H1 (cell line): ENCODE results near the gene TMEM174. TPM values are rescaled to one million over a fixed set of nuclear protein-coding genes. Genes with fewer than 3 reads are reported as not detected.

Source experiments
- BRCA1 ChIP-seq: IDR thresholded peaks from 2 replicates; pipeline ENCODE4 v1.6.1; 2012; ENCODE audit warnings: low read depth, low read length, improper control_type of control experiment
- CBX5 ChIP-seq: fragments of 300-800, 300-1000 bp; sonication (generic); IDR thresholded peaks from 2 replicates; pipeline ENCODE4 v1.7.1; 2016; ENCODE audit warnings: antibody characterized with exemption, low read length, low read depth
- EGR1 ChIP-seq: IDR thresholded peaks from 2 replicates; pipeline ENCODE4 v1.6.1; 2011; ENCODE audit warnings: low read depth, low read length, borderline replicate concordance
- EZH2 ChIP-seq: fragments of 200-600 bp; sonication (generic); IDR thresholded peaks from 2 replicates; pipeline ENCODE4 v1.7.1; 2012; ENCODE audit warnings: low read depth, mild to moderate bottlenecking, moderate library complexity, low read length, inconsistent platforms; ENCODE audit not compliant: severe bottlenecking
- FOSL1 ChIP-seq: IDR thresholded peaks from 2 replicates; pipeline ENCODE4 v1.6.1; 2011; ENCODE audit warnings: mild to moderate bottlenecking, low read depth, low read length, moderate library complexity; ENCODE audit not compliant: insufficient read depth
- HDAC6 ChIP-seq: IDR thresholded peaks from one replicate; pipeline ENCODE4 v1.7.1; 2012; ENCODE audit warnings: low read depth, mild to moderate bottlenecking, inconsistent platforms, low read length, moderate library complexity
- SP1 ChIP-seq: IDR thresholded peaks from 2 replicates; pipeline ENCODE4 v1.6.1; 2011; ENCODE audit warnings: low read depth, low read length
- SRF ChIP-seq: IDR thresholded peaks from 2 replicates; pipeline ENCODE4 v1.6.1; 2011; ENCODE audit warnings: mild to moderate bottlenecking, low read depth, low read length, moderate library complexity
- polyA plus RNA-seq, 7 experiments: library from polyadenylated mRNA; depleted of rRNA in 3 of 7; stranded (reverse) in 5 of 7; unstranded in 2 of 7; fragments of >200 nt in 5 of 7; fragments of 200-250 nt in 2 of 7; gene quantifications; 1 replicate in 5 of 7; 2 replicates in 1 of 7; 4 replicates in 1 of 7; pipeline versions ENCODE4 v1.2.1 to v1.2.3, GENCODE V29; 2011 to 2013; ENCODE audit warnings: missing spikeins in 2 of 7, mixed read lengths in 2 of 7
- total RNA-seq: library from RNA; stranded (reverse); fragmentation: NEBNext Ultra II Directional; extraction: Animal tissue kit (Norgen Biotek cat#: 25700); gene quantifications from 2 replicates; pipeline ENCODE4 v1.2.1, GENCODE V29; 2021

The TMEM174 gene
- total and polyA plus RNA-seq, 2 of the 8 experiments (the other 6 are each of a cell fraction or from before 2014, with no cell fraction given): not detected

DNA sequence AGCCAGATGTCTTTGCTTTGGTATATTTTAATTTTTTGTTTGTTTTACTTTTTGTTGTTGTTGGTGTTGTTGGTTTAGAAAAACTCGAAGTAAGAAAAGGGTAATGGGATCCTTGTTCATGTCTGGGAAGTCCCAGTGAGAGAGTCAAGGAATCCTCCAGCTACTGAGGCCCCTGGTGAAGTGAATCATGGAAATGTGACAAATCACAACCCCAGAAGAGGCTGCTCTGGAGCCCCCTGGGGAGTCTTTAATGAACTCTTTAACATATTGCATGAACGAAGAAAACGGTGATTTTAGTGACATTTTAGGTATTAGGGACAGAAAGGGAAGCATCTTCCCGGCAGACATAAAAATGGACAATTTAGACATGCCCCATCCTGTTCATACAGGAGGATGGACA lies 41.3 kb downstream of the TMEM174 start (continued):
- TF ChIP-seq EZH2 (no peak), EGR1 (no peak), BRCA1 (no peak), SRF (no peak), FOSL1 (no peak), CBX5 (no peak), HDAC6 (no peak), SP1 (no peak)
